Activated CD8-positive, alpha-beta T cell treated with anti-CD3 and anti-CD28 coated beads for 36 hours (primary cell): ENCODE results near the gene ACAP1. TPM values are rescaled to one million over a fixed set of nuclear protein-coding genes. Genes with fewer than 3 reads are reported as not detected.

Source experiments
- ATAC-seq: fragments of 200-7000 bp; cut with Tn5 transposase; one replicate; pipeline ENCODE4 v1.10.0; 2021; ENCODE audit warnings: mild to moderate bottlenecking, moderate library complexity
- CTCF ChIA-PET: fragments of 350-600 bp; sonication (Branson Sonifier 250); formaldehyde crosslinking; loops from one replicate; lab custom pipeline; 2021; ENCODE audit warnings: antibody characterized with exemption; lab: Charles Lee
- POLR2A ChIA-PET: fragments of 350-600 bp; sonication (Branson Sonifier 250); formaldehyde crosslinking; loops from one replicate; lab custom pipeline; 2021; ENCODE audit warnings: antibody characterized with exemption; lab: Charles Lee
- DNase-seq: peaks from one replicate; pipeline ENCODE4 v3.0.0-alpha.2; 2020
- H3K27ac Mint-ChIP-seq: one replicate; pipeline ENCODE4 v1.8.0; 2021; ENCODE audit warnings: mild to moderate bottlenecking, mixed read lengths
- H3K27me3 Mint-ChIP-seq: one replicate; pipeline ENCODE4 v1.8.0; 2021; ENCODE audit warnings: mixed read lengths
- H3K36me3 Mint-ChIP-seq: one replicate; pipeline ENCODE4 v1.8.0; 2021; ENCODE audit warnings: low read depth, mixed read lengths
- H3K4me1 Mint-ChIP-seq: one replicate; pipeline ENCODE4 v1.8.0; 2021; ENCODE audit warnings: low read depth, mixed read lengths
- H3K4me3 Mint-ChIP-seq: one replicate; pipeline ENCODE4 v1.8.0; 2021; ENCODE audit warnings: mild to moderate bottlenecking, moderate library complexity, mixed read lengths
- H3K9me3 Mint-ChIP-seq: one replicate; pipeline ENCODE4 v1.8.0; 2021; ENCODE audit warnings: mixed read lengths
- CTCF ChIP-seq: fragments of 200-600 bp; IDR thresholded peaks from one replicate; pipeline ENCODE4 v1.8.0; 2022; ENCODE audit warnings: antibody characterized with exemption, mild to moderate bottlenecking
- intact Hi-C: fragments of 100-400 bp; cut with micrococcal nuclease; formaldehyde crosslinking; loops from one replicate; pipeline ENCODE4 v1.10.0; 2022
- total RNA-seq, 2 experiments: library from RNA; stranded (reverse); gene quantifications; one replicate each; pipeline ENCODE4 v1.2.3, GENCODE V29; 2021

The ACAP1 gene
- total RNA-seq, 2 experiments from 2014 or later, result 309 to 342 TPM

- H3K27ac Mint-ChIP-seq, result peak overlapping the region; percentile 73
- POLR2A ChIA-PET, result interaction anchor here (1.0 to 7.4 kb wide), 8 partner anchors 12 to 339 kb away, joined by 3 to 76 read pairs (median 6); partner anchors contain the start of genes ACAP1, GPS2, NEURL4 and TP53
- CTCF ChIA-PET, result interaction anchor here (0.6 to 6.8 kb wide), 9 partner anchors 8 to 212 kb away, joined by 3 to 49 read pairs (median 8); partner anchors contain the start of genes ACAP1, NEURL4 and SENP3
- no peaks in the 10 kb centered on the region for H3K9me3 Mint-ChIP-seq
- peaks cover 39% of the 10 kb centered on the region for H3K4me1 Mint-ChIP-seq
- H3K27me3 Mint-ChIP-seq, result no peaks in the 10 kb centered on the region
- no peak overlapping the region for H3K4me3 Mint-ChIP-seq
- DNase-seq (no peak), ATAC-seq (no peak)
- intact Hi-C loops, result no loop called here
- no peak for TF ChIP-seq CTCF
- H3K36me3 Mint-ChIP-seq, result peaks cover 49% of the 10 kb centered on the region
Measured at GRCh38 chr17:7348478-7349242, 12.3 kb downstream of the ACAP1 start.

GRCh38 chr17:7351665-7352502 lies 15.6 kb downstream of the ACAP1 start, which contains the start of gene KCTD11:
TSS of gene KCTD11 (plus strand) at chr17:7352162.
- Mint-ChIP-seq H3K4me3 (peak within 1 kb of the TSS; percentile 87), H3K9me3 (no peaks in the 10 kb centered on the region), H3K27me3 (no peaks in the 10 kb centered on the region), H3K27ac (peak within 1 kb of the TSS; percentile 87), H3K36me3 (peaks cover 38% of the 10 kb centered on the region), H3K4me1 (peaks cover 57% of the 10 kb centered on the region)
- DNase-seq (peak; percentile 90), ATAC-seq (peak; percentile 46)
- intact Hi-C loops, result loop anchor here (5.0 to 10.0 kb wide), 3 partner anchors 85 to 213 kb away; partner anchors contain the start of genes FGF11, POLR2A, SENP3 and SLC35G6
- ChIA-PET CTCF (interaction anchor here (0.7 to 1.3 kb wide), 4 partner anchors 15 to 132 kb away, joined by 3 to 6 read pairs (median 3); partner anchors contain the start of genes ACADVL and DLG4), POLR2A (interaction anchor here (0.7 to 7.4 kb wide), 17 partner anchors 10 to 336 kb away, joined by 3 to 76 read pairs (median 4); partner anchors contain the start of genes ACAP1, GPS2, NEURL4 and TP53)
- TF ChIP-seq CTCF, result no peak

DNA sequence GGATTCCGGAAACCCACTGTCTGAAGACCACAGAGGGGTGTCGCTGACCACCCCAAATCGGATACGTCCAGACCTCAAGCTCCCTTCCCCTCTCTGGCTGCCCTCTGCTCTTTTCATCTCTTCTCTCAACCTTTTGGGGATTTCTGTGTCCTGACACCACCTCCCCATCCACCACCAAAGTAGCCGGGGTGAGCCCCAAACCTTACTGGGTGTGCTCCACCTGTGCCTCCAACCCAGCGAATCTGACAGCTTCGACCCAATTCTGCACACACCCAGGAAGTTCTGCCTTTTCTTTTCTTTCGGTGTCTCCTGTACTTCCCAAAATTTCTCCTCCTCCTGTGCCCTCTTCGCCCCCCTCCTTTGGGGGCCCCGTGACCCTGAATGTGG lies 16.2 kb downstream of the ACAP1 start:
- DNase-seq (no peak), ATAC-seq (no peak)
- CTCF ChIA-PET, result interaction anchor here (0.8 to 6.3 kb wide), 4 partner anchors 15 to 205 kb away, joined by 3 to 68 read pairs (median 3); partner anchors contain the start of genes TMEM102 and TNFSF13
- H3K4me1 Mint-ChIP-seq, result peaks cover 57% of the 10 kb centered on the region
- peak overlapping the region; percentile 82 for H3K27ac Mint-ChIP-seq
- H3K9me3 Mint-ChIP-seq, result no peaks in the 10 kb centered on the region
- peak overlapping the region; percentile 87 for H3K4me3 Mint-ChIP-seq
- POLR2A ChIA-PET, result interaction anchor here (1.0 to 1.4 kb wide), 3 partner anchors 33 to 335 kb away, joined by 3 read pairs; no protein-coding TSS in a partner anchor
- intact Hi-C loops, result loop anchor here (5.0 to 10.0 kb wide), 3 partner anchors 85 to 212 kb away; partner anchors contain the start of genes FGF11, POLR2A, SENP3 and SLC35G6
- TF ChIP-seq CTCF, result peak; percentile 17
- peaks cover 36% of the 10 kb centered on the region for H3K36me3 Mint-ChIP-seq
- no peaks in the 10 kb centered on the region for H3K27me3 Mint-ChIP-seq

DNA sequence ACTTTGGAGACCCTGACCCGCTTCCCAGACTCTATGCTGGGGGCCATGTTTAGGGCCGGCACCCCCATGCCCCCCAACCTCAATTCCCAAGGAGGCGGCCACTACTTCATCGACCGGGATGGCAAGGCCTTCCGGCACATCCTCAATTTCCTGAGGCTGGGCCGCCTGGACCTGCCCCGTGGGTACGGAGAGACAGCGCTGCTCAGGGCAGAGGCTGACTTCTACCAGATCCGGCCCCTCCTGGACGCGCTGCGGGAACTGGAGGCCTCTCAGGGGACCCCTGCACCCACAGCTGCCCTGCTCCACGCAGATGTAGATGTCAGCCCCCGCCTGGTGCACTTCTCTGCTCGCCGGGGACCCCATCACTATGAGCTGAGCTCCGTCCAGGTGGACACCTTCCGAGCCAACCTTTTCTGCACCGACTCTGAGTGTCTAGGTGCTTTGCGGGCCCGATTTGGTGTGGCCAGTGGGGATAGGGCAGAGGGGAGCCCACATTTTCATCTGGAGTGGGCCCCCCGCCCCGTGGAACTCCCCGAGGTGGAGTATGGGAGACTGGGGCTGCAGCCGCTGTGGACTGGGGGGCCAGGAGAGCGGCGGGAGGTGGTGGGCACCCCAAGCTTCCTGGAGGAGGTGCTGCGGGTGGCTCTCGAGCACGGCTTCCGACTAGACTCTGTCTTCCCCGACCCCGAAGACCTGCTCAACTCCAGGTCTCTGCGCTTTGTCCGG lies 16.7 kb downstream of the ACAP1 start:
- Mint-ChIP-seq H3K27me3 (no peaks in the 10 kb centered on the region), H3K36me3 (peaks cover 32% of the 10 kb centered on the region), H3K27ac (peak overlapping the region; percentile 82), H3K4me3 (peak overlapping the region; percentile 87), H3K9me3 (no peaks in the 10 kb centered on the region), H3K4me1 (peaks cover 53% of the 10 kb centered on the region)
- TF ChIP-seq CTCF, result no peak
- POLR2A ChIA-PET, result interaction anchor here (0.8 to 1.5 kb wide), 8 partner anchors 8 to 335 kb away, joined by 3 to 4 read pairs (median 3); no protein-coding TSS in a partner anchor
- CTCF ChIA-PET, result interaction anchor here (0.7 to 6.3 kb wide), 9 partner anchors 15 to 237 kb away, joined by 3 to 68 read pairs (median 4); partner anchors contain the start of genes SOX15, TMEM102 and TNFSF13
- intact Hi-C loops, result loop anchor here (5.0 to 10.0 kb wide), 3 partner anchors 84 to 212 kb away; partner anchors contain the start of genes FGF11, POLR2A, SENP3 and SLC35G6
- no peak for ATAC-seq
- no peak for DNase-seq
